ENCODE results near the gene ITPR3. TPM values are rescaled to one million over a fixed set of nuclear protein-coding genes. Genes with fewer than 3 reads are reported as not detected.

Gene ITPR3
- total and polyA plus RNA-seq, 2 donors (not counting 3 experiments of a cell fraction or from before 2014, with no cell fraction given): 28.8 to 52.2 TPM

GRCh38 chr6:33620158-33620855 is 815 bp upstream of the ITPR3 start:
- ChIA-PET POLR2A (no interaction called here), CTCF (interaction anchor here (1.2 to 7.7 kb wide), 5 partner anchors 13 to 81 kb away, joined by 3 to 52 read pairs (median 5); no protein-coding TSS in a partner anchor)
- peaks cover 35% of the 10 kb centered on the region for H3K79me2 ChIP-seq (ENCODE audit: control insufficient read depth, insufficient read depth, low read length)
- no peaks in the 10 kb centered on the region for H3K9me3 ChIP-seq (replicated peaks; ENCODE audit: control insufficient read depth, insufficient read depth, low read length)
- DNase-seq (ENCODE audit: low read depth, low spot score) (peak; percentile 60), FAIRE-seq (peak; percentile 87)
- no peaks in the 10 kb centered on the region for H4K20me1 ChIP-seq (replicated peaks; ENCODE audit: control insufficient read depth, extremely low read depth, insufficient read depth, low read length)
- no peaks in the 10 kb centered on the region for H3K9me1 ChIP-seq (replicated peaks; ENCODE audit: control insufficient read depth, extremely low read depth, insufficient read depth, low read length)
- peak overlapping the region; percentile 70 for H3K9ac ChIP-seq (replicated peaks; ENCODE audit: extremely low read depth, insufficient read depth, low read length)
- no peaks in the 10 kb centered on the region for H3K36me3 ChIP-seq (ENCODE audit: control insufficient read depth in 2 of 2, extremely low read depth in 1 of 2, insufficient read depth in 2 of 2, low read length in 2 of 2)
- no peaks in the 10 kb centered on the region for H3K27me3 ChIP-seq (ENCODE audit: control insufficient read depth in 2 of 2, insufficient read depth in 2 of 2, low read length in 2 of 2)
- intact Hi-C loops (cut with micrococcal nuclease): loop anchor here (1.0 to 5.0 kb wide), 3 partner anchors 12 to 192 kb away; no protein-coding TSS in a partner anchor
- TSS peak; percentile 67 for BruUV-seq (replicated peaks)
- H3K4me1 ChIP-seq (ENCODE audit: control insufficient read depth, extremely low read depth, insufficient read depth, low read length): peaks cover 15% of the 10 kb centered on the region
- peak overlapping the region; percentile 95 for H3K4me2 ChIP-seq (ENCODE audit: insufficient read depth, low read length)
- peak overlapping the region; percentile 62 for H3K27ac ChIP-seq (ENCODE audit: insufficient read depth, low read depth, low read length)
- peak overlapping the region; percentile 77 to 78 (median 78) for H3K4me3 ChIP-seq (replicated peaks in 1 of 3; ENCODE audit: insufficient read depth in 1 of 3, low read depth in 1 of 3, low read length in 3 of 3)
- no peak for TF ChIP-seq POLR2AphosphoS5 (IDR thresholded peaks at IDR 0.05; ENCODE audit: insufficient read depth, low read depth, low read length)
- TF ChIP-seq CTCF (IDR thresholded peaks at IDR 0.05; ENCODE audit: extremely low read depth in 1 of 2, insufficient read depth in 1 of 2, low read depth in 1 of 2, low read length in 2 of 2): no peak
- TF ChIP-seq EZH2 (IDR thresholded peaks at IDR 0.05; ENCODE audit: borderline replicate concordance, low read depth, low read length, severe bottlenecking): no peak
- TF ChIP-seq MYC (IDR thresholded peaks at IDR 0.05; ENCODE audit: low read depth, low read length): no peak
- TF ChIP-seq MAX (IDR thresholded peaks at IDR 0.05; ENCODE audit: insufficient read depth, insufficient read length): no peak
- no peak for TF ChIP-seq GATA2 (IDR thresholded peaks at IDR 0.05; ENCODE audit: insufficient read depth, insufficient read length, low read depth, low read length)
- no peak for TF ChIP-seq POLR2A (IDR thresholded peaks at IDR 0.05; ENCODE audit: low read depth, low read length)
- no peak for TF ChIP-seq JUN (IDR thresholded peaks at IDR 0.05; ENCODE audit: borderline replicate concordance, insufficient read depth, insufficient read length, low read depth)
- no peak for TF ChIP-seq FOS (IDR thresholded peaks at IDR 0.05; ENCODE audit: borderline replicate concordance, insufficient read depth, low read length)
- H2AFZ ChIP-seq (ENCODE audit: low read depth, low read length): peak overlapping the region; percentile 73
- dilution Hi-C loops (cut with MboI; ENCODE audit: extremely low pct_ligation_motif_present, low sequenced_read_pairs): no loop called here

Measured in endothelial cell of umbilical vein (primary cell).